Kidney glomerular epithelial cell (primary cell): ENCODE results near the gene PTPRCAP.
"Not testable (repeated sequence)": the region's sequence is repeated elsewhere in the genome, so short reads cannot be mapped to it uniquely, and the experiment has no call there.

Source experiments
- DNase-seq: peaks from one replicate; lab custom pipeline; 2025; lab: John Stamatoyannopoulos, UW

PTPRCAP gene, protein sequence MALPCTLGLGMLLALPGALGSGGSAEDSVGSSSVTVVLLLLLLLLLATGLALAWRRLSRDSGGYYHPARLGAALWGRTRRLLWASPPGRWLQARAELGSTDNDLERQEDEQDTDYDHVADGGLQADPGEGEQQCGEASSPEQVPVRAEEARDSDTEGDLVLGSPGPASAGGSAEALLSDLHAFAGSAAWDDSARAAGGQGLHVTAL

GRCh38 chr11:67437082-67437808 is at the start of gene PTPRCAP:
PTPRCAP (minus strand) TSS chr11:67437682; CDS start chr11:67437619, 63 bp downstream.
- DNase-seq, result no peak

- DNase-seq, result no peak
Observed at GRCh38 chr11:67486481-67487195, 49.2 kb upstream of the PTPRCAP start.

DNA sequence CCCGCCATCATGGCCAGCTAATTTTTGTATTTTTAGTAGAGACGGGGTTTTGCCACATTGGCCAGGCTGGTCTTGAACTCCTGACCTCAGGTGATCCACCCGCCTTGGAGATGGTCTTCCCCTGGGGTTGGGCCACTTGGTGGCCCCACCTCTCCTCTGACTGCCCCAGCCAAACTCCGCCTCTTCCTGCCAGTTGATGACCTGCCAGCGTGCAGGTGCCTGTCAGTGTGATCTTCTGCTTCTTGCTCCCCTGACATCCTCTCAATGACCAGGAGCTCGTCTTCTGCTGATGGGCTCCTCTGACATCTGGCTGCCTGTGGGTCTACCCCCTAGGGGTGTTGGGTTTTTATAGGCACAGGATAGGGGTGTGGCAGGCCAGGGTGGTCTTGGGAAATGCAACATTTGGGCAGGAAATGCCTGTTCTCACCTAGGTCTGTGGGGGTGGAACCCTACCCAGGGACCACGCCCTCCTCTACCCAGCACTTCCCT is 48.4 kb upstream of the PTPRCAP start:
- DNase-seq, result not testable (repeated sequence)

DNA sequence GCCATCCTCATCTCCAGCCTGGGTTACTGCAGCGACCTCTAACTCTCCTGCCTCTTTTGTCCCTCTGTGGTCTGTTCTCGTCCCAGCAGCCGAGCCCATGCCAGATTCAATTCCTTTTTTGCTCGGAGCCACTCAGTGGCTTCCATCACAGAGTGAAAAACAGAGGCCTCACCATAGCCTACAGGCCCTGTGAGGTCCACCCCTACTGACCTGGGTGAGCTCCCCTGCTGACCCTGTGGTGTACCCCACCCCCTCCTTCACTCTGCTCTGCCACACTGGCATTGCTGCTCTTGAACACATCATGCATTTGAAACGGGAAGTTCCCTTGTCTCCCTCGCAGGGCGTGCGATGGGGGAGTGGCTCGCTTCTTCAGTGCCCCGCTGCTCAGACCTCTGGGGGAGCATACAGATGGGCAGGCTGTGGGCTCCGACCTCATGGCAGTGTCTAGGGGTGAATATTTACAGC is 47.4 kb upstream of the PTPRCAP start:
- DNase-seq, result no peak

DNA sequence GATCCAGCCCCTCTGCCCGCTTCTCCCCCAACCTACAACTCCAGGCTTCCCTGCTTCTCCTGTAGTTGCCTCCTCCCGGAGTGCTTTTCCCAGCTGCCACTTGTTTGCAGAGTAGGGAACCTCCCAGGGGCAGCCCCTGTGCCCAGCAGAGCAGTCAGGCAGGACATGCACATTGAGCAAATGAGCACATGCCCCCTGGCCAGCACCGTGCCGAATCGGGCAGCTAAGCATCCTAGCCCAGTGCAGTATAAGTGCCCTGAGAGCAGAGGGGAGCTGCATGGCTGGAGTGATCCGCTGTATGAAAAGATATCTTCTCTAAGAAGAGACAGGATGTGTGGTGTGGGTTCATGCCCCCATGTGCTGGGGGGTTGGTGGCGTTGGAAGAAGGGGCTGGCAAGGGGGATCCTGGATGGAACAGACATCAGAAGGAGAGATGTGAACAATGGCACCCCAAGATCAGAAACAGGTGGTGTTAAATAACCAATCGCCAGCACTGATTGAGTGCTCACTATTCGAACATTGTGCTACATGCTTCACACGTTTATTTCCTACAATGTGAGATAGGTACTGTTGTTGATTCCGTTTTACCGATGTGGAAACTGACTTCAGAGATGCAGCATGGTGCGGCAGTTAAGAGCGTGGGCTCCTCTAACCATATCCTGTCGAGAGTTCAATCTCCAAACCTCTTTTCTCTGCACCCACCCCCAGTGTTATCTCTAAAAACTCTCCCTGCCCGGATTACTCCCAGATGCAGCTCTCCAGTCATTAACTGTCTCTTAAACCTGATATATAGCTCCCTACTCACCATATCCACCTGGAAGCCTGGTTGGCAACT is 46.6 kb upstream of the PTPRCAP start:
- no peak for DNase-seq

DNA sequence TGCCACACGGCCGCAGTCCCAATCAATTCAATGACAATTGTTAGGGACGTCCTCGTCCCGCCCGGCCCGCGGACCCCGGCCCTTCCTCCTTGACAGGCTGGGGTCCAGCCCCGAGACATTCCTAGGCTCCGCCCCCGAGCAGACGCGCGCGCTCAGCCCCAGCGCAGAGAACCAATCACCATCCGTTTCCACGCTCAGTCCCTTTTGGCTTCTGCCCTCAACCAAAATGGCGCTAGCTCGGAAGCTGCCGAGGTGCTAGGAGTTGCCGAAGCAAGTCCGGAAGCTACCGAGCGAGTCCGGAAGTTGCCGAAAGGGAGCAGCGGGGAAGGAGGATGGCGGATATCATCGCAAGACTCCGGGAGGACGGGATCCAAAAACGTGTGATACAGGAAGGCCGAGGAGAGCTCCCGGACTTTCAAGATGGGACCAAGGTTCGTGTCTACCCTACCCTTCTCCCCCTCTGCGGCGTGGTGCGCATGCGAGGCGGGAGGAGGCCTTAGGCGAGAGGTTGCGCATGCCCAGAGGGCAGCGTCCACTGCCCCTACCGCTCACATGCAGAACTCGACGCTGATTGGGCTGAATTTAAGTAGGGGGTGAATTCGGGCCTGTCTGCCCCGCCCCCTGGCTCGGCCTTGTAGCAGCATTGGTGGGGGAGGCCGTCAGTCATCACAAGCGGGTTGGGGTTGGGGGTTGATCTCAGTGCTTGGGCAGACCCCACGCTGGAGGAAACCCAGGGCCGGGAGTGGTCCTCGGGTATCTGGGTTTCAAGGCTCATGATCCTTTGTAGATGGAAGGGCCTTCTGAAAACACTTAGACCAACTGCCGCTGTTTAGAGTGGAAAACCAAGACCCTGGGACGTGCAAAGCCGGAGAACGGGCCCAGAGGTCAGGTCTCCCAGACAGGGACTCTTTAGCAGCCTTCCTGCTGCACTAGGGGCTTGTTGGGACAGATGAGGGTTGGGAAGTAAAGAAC is 45.6 kb upstream of the PTPRCAP start, which contains the start of gene AIP:
Gene AIP, plus strand, starts transcription at position 200 of the 972 bp plus-strand sequence. Its CDS starts 133 bp downstream, at position 333.
- DNase-seq, result peak; percentile 97

- DNase-seq, result no peak
Observed at GRCh38 chr11:67482275-67482826, 44.9 kb upstream of the PTPRCAP start.

DNA sequence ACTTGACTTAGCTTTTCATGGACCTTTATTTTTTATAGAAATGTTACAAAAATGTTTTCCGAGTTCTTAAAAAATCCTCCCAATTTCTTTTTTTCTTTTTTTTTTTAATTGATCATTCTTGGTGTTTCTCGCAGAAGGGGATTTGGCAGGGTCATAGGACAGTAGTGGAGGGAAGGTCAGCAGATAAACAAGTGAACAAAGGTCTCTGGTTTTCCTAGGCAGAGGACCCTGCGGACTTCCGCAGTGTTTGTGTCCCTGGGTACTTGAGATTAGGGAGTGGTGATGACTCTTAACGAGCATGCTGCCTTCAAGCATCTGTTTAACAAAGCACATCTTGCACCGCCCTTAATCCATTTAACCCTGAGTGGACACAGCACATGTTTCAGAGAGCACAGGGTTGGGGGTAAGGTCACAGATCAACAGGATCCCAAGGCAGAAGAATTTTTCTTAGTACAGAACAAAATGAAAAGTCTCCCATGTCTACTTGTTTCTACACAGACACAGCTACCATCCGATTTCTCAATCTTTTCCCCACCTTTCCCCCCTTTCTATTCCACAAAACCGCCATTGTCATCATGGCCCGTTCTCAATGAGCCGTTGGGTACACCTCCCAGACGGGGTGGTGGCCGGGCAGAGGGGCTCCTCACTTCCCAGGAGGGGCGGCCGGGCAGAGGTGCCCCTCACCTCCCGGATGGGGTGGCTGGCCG is 40.0 kb upstream of the PTPRCAP start:
- not testable (repeated sequence) for DNase-seq

GRCh38 chr11:67476692-67477091 is 39.2 kb upstream of the PTPRCAP start:
- DNase-seq, result not testable (repeated sequence)

GRCh38 chr11:67472882-67473281 is 35.4 kb upstream of the PTPRCAP start:
- DNase-seq, result no peak

DNA sequence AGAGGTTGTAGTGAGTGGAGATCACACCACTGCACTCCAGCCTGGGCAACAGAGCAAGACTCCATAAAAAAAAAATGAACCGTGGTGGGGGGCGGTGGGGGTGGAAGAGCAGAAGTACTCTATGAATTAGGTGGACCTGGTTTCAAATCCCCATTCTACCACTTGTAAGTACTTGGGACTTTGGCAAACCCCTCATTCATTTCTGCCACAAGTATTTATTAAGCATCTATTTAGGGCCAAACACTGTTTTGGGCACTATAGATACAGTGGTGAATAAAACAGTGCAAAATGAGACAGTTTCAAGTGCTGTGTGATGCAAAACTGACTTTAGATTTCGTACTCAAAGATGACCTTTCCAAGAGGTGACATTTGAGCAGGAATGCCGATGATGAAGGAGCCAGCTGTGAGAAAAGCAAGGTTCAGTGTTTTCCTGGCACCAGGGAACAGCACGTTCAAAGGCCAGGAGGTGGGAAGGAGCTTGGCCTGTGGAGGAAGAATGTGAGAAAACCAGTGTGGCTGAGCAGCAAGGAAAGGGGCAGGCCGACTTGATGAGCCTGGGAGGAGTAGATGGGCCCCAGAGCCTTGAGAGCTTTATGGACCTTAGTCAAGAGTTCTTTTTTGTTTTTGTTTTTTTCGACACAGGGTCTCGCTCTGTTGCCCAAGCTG is 33.0 kb upstream of the PTPRCAP start:
- DNase-seq, result no peak

- no peak for DNase-seq
Observed at GRCh38 chr11:67469508-67469811, 32.0 kb upstream of the PTPRCAP start.

DNA sequence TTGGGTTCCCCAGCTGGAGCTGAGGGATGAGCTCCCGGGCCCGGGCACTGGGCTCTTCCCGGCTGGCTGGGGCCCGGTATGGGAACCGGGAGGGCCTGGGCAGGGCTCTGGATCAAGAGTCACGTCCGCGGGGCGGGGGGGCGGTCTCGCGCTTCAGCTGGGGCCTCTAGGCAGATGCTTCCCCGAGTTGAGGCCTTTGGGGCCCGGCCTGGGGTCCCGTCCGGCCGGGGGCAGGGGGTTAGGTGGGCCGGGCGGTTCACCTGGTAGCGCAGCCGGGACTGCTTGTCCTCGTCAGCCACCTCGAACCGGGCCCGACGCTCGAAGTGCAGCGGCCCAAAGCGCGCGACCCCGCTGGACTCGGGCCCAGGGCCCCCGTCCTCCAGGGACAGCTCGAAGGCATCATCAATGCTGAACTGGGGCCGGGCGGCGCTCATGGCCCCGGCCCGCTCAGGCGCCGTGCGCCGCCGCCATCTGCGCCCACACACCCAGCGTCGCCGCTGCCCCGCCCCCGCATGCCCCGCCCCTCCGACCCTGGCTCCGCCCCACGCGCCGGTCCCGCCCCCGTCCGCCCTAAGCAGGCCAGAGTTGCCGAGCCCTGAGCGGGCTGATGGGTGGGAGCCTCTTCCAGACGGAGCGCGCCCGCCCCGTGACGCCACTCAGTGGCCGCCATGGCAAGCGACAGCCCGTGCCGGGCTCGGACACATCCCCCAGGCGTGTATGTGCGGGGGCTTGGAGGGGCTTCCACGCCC is 31.5 kb upstream of the PTPRCAP start, which contains the start of gene TMEM134:
Gene TMEM134, minus strand, starts transcription at position 493 of the 749 bp plus-strand sequence. Its CDS starts 59 bp downstream, at position 434.
- peak; percentile 73 for DNase-seq

DNA sequence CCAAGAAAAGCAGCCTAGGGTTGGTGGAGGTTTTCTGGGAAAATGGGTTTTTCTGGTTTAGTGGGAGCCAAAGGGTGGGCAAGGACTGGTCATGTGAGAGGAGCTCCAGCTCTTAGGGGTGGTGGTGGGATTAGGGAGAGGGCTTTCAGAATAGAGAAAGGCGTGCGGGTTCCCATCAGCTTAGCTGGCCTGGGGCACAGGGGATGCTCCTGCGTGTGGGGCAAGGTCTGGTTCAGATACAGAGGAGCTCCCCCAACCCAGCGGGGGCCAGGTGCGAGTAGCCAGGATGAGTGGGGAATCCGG is 30.9 kb upstream of the PTPRCAP start:
- no peak for DNase-seq

GRCh38 chr11:67468056-67468455 is 30.6 kb upstream of the PTPRCAP start:
- DNase-seq, result no peak

GRCh38 chr11:67466962-67467771 is 29.7 kb upstream of the PTPRCAP start:
- DNase-seq, result no peak

GRCh38 chr11:67466367-67466766 is 28.9 kb upstream of the PTPRCAP start:
- no peak for DNase-seq

DNA sequence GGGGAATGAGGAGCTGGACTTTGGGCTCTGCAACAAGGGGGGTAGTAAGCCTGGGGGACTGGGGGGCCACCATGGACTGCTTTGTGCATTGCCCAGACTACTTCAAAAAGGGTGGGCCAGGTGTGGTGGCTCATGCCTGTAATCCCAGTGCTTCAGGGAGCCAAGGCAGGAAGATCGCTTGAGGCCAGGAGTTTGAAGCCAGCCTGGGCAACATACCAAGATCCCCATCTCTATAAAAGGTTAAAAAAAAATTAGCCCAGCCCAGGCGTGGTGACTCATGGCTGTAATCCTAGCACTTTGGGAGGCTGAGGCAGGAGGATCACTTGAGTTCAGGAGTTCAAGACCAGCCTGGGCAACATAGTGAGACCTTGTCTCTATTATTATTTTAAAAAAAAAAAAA is 28.0 kb upstream of the PTPRCAP start:
- not testable (repeated sequence) for DNase-seq
